HG03039 (cell line): ENCODE results near the gene CLIC6.
A peak's percentile ranks its signal among the peaks of the same experiment; 100 is the strongest.
"Not testable (repeated sequence)": the region's sequence is repeated elsewhere in the genome, so short reads cannot be mapped to it uniquely, and the experiment has no call there.

Source experiments
- ATAC-seq: cut with Tn5 transposase; IDR thresholded peaks from one replicate; pipeline ENCODE4 v1.9.1; 2021; ENCODE audit warnings: mild to moderate bottlenecking, moderate library complexity; ENCODE audit not compliant: unreplicated experiment

The CLIC6 gene

DNA sequence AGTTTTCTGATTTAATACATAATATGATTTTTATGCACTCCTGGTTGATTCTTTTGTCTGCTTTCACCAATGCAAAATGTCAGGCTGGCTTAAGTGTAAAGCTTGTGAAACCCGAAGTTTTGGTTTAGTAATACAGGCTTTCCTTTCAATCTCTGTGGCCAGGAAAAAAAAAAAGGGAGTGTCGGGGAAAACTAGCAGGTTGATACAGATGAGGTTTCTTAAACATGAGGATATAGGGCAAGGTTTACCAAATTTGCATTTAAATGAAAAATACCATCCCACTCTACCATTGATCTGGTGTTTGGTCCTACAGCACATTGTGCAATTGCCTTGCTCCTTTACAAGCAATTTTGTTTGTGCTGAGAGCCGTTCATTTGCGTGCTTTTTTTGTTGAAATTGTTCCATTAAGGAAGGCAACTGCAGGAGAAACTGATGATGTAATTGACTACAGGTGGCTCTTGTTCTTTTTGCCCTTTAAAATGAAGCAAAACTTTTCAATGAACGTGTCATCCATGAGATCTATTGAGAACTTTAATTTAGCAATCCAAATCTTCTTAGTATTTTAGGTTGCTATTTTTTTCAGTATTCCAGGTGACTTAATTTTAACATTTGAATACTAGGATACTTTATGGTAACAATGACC lies 22.7 kb downstream of the CLIC6 start:
- no peak for ATAC-seq

GRCh38 chr21:34692458-34693020 lies 23.7 kb downstream of the CLIC6 start:
- ATAC-seq, result no peak

DNA sequence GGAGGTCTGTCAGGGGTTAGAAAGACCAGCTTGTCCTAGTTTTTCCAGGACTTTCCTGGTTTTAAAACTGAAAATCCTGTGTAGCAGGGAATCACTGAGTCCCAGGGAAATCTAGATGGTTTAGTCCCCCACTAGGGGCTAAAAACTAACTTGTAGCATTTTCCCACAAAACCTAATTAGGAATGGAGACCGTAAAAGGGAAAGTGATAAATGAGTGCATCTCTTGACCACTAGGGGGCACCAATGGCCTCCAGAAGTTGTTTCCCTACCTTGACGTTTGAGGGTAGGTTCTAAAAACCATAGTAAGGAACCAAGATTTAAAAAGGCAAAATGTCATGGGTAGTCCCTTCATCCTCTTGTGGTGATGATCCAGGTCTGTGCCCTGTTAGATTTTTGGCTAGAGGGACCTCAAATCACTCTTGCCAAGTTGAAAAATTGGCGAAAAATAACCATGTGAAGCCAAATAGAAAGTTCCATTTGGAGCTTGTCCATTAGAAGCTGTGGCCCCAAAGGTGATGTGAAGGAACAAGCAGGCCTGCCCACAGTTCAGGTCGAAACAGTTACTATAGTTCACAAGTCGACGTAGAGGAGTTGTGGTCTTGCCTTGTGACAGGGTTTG lies 24.5 kb downstream of the CLIC6 start:
- ATAC-seq, result no peak

DNA sequence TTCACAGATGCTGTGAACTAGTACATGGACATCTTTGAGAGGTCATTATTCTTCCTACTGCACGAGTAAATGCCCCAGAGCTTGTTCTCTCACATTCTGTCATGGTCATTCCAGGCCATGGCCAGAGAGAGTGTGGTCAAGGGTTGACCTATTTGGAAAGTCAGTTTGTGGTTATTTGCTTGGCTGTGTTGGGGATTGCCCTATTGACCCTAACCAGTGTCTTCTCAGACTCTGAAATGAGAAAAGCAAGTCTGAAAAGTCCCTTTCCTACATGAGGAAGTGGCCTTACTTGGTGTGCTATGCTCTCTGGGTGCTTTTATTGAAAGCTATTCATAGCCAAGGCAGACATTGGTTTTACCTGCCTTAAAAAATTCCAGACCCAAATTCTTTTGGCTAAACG lies 26.6 kb downstream of the CLIC6 start:
- ATAC-seq, result peak; percentile 57

GRCh38 chr21:34696121-34696520 lies 27.3 kb downstream of the CLIC6 start:
- ATAC-seq, result no peak

DNA sequence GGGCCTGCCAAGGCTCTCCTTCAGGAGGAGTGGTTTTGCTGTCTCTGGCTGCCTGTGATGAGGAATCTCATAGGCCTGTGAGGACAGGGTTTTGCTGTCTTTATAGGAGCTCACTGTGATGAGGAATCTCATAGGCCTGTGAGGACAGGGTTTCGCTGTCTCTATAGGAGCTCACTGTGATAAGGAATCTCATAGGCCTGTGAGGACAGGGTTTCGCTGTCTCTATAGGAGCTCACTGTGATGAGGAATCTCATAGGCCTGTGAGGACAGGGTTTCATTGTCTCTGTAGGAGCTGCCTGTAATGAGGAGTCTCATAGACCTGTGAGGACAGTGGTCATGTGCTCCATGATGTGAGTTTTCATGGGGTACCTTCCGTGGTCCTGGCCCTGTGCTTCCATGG lies 29.0 kb downstream of the CLIC6 start:
- ATAC-seq, result no peak

GRCh38 chr21:34698270-34699015 lies 29.6 kb downstream of the CLIC6 start:
- ATAC-seq, result no peak

DNA sequence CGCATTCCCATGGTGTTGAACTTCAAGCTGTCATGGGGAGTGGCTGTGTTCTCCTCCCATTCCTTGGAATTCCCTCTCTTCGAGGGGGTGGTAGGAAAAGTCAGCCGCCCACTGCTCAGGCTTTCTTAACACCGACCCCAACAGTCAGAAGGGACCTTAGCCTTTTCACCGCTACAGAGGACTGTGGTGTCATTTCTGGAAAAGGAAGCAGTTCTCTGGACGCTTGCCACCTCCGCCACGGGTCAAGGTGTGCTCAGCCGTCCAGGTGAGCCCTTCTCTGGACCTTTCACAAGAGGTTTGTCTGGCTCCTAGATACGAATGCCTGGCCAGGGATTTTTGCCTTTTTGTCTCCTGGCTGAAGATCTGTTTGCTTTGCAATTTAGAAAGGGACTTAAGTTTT lies 31.8 kb downstream of the CLIC6 start:
- no peak for ATAC-seq

GRCh38 chr21:34701726-34702125 lies 32.9 kb downstream of the CLIC6 start:
- ATAC-seq, result no peak

GRCh38 chr21:34702341-34703170 lies 33.8 kb downstream of the CLIC6 start:
- ATAC-seq, result no peak

DNA sequence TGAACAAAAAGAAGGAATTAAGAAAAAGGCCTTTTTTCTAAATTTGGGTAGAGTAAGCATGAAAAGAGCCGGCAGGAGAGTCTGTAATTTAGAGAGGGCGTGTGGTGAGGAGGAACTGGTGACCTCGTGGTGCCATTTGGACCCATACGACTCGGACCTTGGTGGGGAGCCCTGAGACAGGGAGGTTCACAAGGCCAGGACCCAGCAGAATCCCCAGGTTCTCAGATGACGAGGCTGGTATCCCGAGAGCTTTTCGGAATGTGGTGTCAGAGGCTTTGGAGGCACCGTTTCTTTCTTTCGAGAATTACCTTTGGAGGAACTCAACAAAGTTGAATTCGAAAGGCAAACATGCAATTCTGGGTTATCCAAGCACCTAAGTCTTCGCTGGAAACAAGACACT lies 34.8 kb downstream of the CLIC6 start:
- ATAC-seq, result no peak

DNA sequence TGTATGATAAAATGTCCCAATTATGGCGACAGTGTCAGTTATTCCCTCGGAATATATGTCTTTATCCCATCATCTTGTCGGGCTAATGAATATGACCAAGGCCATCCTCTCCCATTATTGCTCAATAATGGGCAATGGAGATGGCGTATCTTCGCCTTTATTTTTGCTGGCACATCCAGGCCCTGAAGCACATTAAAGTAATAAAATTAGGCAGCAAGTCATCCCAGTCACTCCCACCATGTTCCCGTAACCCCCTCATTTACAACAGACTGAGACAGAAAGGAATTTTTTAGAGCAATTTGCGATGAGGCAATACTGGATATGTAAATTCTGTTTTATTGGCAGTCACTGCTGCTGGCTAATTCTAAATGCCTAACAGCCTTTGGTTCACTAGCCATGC lies 35.3 kb downstream of the CLIC6 start:
- no peak for ATAC-seq

DNA sequence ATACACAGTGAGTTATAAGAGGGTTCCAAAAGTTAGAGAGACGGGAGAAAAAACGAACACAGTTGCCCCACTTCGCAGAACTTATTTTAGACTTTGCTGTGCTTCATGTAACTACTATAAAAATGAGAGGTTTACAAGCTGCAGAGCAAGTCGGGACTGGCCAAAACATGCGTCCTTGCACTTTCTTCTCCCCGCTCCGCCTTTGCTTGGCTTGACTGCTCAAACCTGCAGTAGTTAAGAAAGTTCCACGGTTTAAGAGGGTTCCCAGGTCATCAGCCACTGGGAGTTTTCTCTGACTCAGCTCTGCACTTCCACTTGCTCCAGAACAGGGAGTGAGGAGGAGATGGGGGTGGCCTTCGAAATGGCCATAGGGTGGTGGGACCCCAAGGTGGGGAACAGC lies 36.2 kb downstream of the CLIC6 start:
- ATAC-seq, result no peak

DNA sequence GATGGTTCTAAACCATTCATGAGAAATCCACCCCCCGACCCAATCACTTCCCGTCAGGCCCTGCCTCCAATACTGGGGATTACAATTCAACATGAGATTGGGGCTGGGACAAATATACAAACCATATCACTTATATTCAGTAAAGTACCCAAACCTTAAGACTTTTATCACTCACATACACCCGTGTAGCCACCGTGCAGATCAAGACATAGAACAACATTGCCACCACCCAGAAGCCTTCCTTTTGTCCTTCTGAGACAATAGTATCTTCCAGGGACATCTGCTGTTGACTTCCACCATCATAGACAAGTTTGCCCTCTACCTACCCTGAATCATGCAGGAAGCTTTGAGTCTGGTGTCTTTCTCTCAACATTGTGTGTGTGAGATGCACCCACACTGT lies 37.5 kb downstream of the CLIC6 start:
- no peak for ATAC-seq

DNA sequence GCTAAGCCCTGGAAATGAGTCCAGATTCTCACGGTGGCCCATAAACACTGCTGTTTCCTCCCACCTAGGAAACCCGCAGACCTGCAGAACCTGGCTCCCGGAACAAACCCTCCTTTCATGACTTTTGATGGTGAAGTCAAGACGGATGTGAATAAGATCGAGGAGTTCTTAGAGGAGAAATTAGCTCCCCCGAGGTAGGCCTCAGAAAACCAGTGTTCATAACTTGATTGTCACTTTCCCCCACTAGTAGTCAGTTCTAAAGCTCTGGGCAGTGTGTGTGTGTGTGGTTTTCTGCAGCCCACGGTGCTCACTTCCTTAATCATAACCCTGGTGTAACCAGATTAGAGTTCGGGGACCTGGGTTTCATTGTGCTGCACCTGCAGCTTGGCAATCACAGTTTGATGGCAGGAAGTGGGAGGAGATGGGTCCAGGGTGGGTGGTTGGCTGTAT lies 39.1 kb downstream of the CLIC6 start:
- ATAC-seq, result peak; percentile 76

DNA sequence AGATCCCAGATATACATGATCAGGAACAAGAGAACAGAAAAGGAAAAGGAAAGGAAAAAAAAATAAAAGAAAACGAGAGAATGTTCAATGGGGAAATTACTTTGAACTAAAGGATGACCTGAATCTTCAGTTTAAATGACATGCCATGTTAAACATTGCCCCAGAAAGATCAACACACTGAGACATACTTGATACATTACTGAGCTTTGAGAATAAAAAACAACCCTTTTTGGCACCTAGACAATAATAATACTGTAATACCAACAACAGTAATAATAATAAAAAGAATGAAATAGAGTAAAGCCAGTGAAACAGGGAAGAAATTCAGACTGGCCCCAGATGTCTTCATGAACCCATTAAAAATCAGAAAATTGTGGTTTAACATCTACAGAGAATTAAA lies 44.8 kb downstream of the CLIC6 start:
- ATAC-seq, result no peak

GRCh38 chr21:34715518-34715917 lies 46.7 kb downstream of the CLIC6 start:
- no peak for ATAC-seq

DNA sequence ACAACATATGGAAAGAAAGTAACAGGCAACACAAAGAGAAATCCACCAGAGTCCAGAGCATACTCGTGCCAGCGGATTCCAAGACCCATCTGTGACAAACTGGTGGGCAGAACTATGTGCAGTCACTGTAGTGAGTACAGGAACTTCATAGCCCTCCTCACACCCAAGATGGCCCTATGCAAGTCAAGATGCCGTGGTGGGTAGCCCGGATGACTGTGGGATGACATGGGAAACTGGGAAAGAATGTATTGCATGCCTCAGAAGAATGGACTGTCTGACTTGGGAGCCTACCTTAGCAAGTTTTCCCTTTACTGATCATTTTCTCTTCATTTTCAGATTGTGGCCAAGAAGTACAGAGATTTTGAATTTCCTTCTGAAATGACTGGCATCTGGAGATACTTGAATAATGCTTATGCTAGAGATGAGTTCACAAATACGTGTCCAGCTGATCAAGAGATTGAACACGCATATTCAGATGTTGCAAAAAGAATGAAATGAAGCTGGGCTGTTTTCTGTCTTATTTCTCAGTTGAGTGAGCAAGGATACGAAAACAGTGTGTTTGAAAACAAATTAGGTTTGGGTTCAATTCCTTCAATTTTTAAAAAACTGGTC lies 47.3 kb downstream of the CLIC6 start:
- ATAC-seq, result no peak

- ATAC-seq, result not testable (repeated sequence)
These were observed 49.7 kb downstream of the CLIC6 start for GRCh38 chr21:34718529-34718928.

- no peak for ATAC-seq
These were observed 54.0 kb downstream of the CLIC6 start for GRCh38 chr21:34722684-34723300.
